Suprapubic skin (tissue), 3 donors: ENCODE data around the gene AQP3.
"Not testable (repeated sequence)": the region's sequence is repeated elsewhere in the genome, so short reads cannot be mapped to it uniquely, and the experiment has no call there.

Experiments
- POLR2A ChIP-seq, 2 donors: fragments of 450-650 bp; IDR thresholded peaks; one replicate each; pipeline ENCODE4 v1.6.1; 2017; ENCODE audit warnings: antibody characterized with exemption in 2 of 2, mild to moderate bottlenecking in 2 of 2, moderate library complexity in 2 of 2
- TF ChIP-seq, protein P1 (sequence below), 2 donors: fragments of 200-600 bp in 1 of 2; fragments of 450-650 bp in 1 of 2; sonication (generic) in 1 of 2; IDR thresholded peaks; one replicate each; pipeline ENCODE4 v1.5.1; 2016 to 2019; ENCODE audit warnings: antibody characterized with exemption in 2 of 2, mild to moderate bottlenecking in 1 of 2, moderate library complexity in 1 of 2

DNA sequence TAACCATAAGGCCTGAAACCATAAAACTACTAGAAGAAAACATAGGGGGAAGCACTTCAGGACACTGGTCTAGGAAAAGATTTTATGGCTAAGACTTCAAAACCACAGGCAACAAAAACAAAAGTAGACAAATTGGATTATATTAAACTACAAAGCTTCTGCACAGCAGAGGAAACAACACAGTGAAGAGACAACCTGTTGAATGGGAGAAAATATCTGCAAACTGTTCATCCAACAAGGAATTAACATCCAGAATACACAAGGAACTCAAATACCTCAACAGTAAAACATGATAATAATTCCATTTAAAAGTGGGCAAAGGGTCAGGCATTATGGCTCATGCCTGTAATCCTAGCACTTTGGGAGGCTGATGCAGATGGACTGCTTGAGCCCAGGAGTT lies 37.9 kb upstream of the AQP3 start:
- TF ChIP-seq, protein P1, sequence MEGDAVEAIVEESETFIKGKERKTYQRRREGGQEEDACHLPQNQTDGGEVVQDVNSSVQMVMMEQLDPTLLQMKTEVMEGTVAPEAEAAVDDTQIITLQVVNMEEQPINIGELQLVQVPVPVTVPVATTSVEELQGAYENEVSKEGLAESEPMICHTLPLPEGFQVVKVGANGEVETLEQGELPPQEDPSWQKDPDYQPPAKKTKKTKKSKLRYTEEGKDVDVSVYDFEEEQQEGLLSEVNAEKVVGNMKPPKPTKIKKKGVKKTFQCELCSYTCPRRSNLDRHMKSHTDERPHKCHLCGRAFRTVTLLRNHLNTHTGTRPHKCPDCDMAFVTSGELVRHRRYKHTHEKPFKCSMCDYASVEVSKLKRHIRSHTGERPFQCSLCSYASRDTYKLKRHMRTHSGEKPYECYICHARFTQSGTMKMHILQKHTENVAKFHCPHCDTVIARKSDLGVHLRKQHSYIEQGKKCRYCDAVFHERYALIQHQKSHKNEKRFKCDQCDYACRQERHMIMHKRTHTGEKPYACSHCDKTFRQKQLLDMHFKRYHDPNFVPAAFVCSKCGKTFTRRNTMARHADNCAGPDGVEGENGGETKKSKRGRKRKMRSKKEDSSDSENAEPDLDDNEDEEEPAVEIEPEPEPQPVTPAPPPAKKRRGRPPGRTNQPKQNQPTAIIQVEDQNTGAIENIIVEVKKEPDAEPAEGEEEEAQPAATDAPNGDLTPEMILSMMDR (IDR thresholded peaks at IDR 0.05): not testable (repeated sequence)
- not testable (repeated sequence) for TF ChIP-seq POLR2A (IDR thresholded peaks at IDR 0.05)
